Thymus (tissue), 11 donors: ENCODE measurements around the gene SLC6A18. TPM values are rescaled to one million over a fixed set of nuclear protein-coding genes. Genes with fewer than 3 reads are reported as not detected.

ENCODE experiments used
- DNase-seq, 9 donors: peaks; one replicate each; pipeline ENCODE4 v3.0.0-alpha.2; 2013; ENCODE audit warnings: low spot score in 9 of 9, low read depth in 6 of 9, missing footprints in 1 of 9
- H3K27ac ChIP-seq, 2 donors: one replicate each; pipeline ENCODE4 v1.5.1; 2013; ENCODE audit warnings: control low read depth in 1 of 2, low read depth in 1 of 2, low read length in 1 of 2, mild to moderate bottlenecking in 1 of 2, moderate library complexity in 1 of 2
- H3K27me3 ChIP-seq, 2 donors: one replicate each; pipeline ENCODE4 v1.5.1; 2013; ENCODE audit warnings: low read length in 1 of 2; ENCODE audit not compliant: control insufficient read depth in 2 of 2, insufficient read depth in 1 of 2
- H3K36me3 ChIP-seq, 2 donors: one replicate each; pipeline ENCODE4 v1.5.1; 2013; ENCODE audit warnings: low read length in 1 of 2, mild to moderate bottlenecking in 1 of 2, moderate library complexity in 1 of 2; ENCODE audit not compliant: control insufficient read depth in 2 of 2, insufficient read depth in 2 of 2
- H3K4me1 ChIP-seq, 2 donors: one replicate each; pipeline ENCODE4 v1.5.1; 2013; ENCODE audit warnings: low read length in 2 of 2; ENCODE audit not compliant: control insufficient read depth in 2 of 2, insufficient read depth in 2 of 2
- H3K4me3 ChIP-seq, 2 donors: one replicate each; pipeline ENCODE4 v1.5.1; 2013; ENCODE audit warnings: low read length in 2 of 2, control low read depth in 1 of 2, mild to moderate bottlenecking in 1 of 2
- H3K9me3 ChIP-seq, 2 donors: one replicate each; pipeline ENCODE4 v1.5.1; 2013; ENCODE audit warnings: low read length in 1 of 2, mild to moderate bottlenecking in 1 of 2; ENCODE audit not compliant: control insufficient read depth in 2 of 2, insufficient read depth in 1 of 2
- WGBS: extraction: QIAGEN DNeasy Blood & Tissue Kit; methylation state at CpG from one replicate; pipeline ENCODE4 v1.1.7; 2013; 5-methylcytosine and 5-hydroxymethylcytosine counted together
- polyA plus RNA-seq: library from polyadenylated mRNA; stranded (reverse); fragments of 200-250 nt; gene quantifications from one replicate; pipeline ENCODE4 v1.2.3, GENCODE V29; 2013
- total RNA-seq: library from RNA; stranded (reverse); fragments of 120-200 nt; gene quantifications from one replicate; pipeline ENCODE4 v1.2.4, GENCODE V29; 2013
- donor health status: healthy.

Gene SLC6A18
- total and polyA plus RNA-seq, 2 donors = 0.05 TPM; not detected in 1

- Histone ChIP-seq H3K27ac (no peak overlapping the region), H3K9me3 (no peaks in the 10 kb centered on the region), H3K36me3 (no peaks in the 10 kb centered on the region), H3K27me3 (peaks cover 0 to 52% of the 10 kb centered on the region in 2 donors), H3K4me1 (peaks cover 0 to 4% of the 10 kb centered on the region in 2 donors), H3K4me3 (no peak overlapping the region)
- 91% methylated on average over 49 of the region's 49 CpGs for WGBS
- no peak for DNase-seq
These were observed 18.4 kb upstream of the SLC6A18 start for GRCh38 chr5:1206521-1207412.

- DNase-seq = no peak
- Histone ChIP-seq H3K27me3 (peaks cover 0 to 47% of the 10 kb centered on the region in 2 donors), H3K27ac (no peak overlapping the region), H3K36me3 (no peaks in the 10 kb centered on the region), H3K4me3 (no peak overlapping the region), H3K9me3 (no peaks in the 10 kb centered on the region), H3K4me1 (peaks cover 0 to 4% of the 10 kb centered on the region in 2 donors)
- WGBS = 90% methylated on average over 6 of the region's 6 CpGs
These were observed 17.6 kb upstream of the SLC6A18 start for GRCh38 chr5:1207555-1207954.

- peaks cover 0 to 4% of the 10 kb centered on the region in 2 donors for H3K4me1 ChIP-seq
- WGBS = 92% methylated on average over 17 of the region's 17 CpGs
- H3K27ac ChIP-seq = no peak overlapping the region
- peaks cover 0 to 42% of the 10 kb centered on the region in 2 donors for H3K27me3 ChIP-seq
- no peak overlapping the region for H3K4me3 ChIP-seq
- H3K36me3 ChIP-seq = no peaks in the 10 kb centered on the region
- H3K9me3 ChIP-seq = no peaks in the 10 kb centered on the region
- no peak for DNase-seq
These were observed 16.9 kb upstream of the SLC6A18 start for GRCh38 chr5:1208221-1208742.

- WGBS = 94% methylated on average over 24 of the region's 24 CpGs
- H3K27me3 ChIP-seq = peaks cover 0 to 37% of the 10 kb centered on the region in 2 donors
- H3K9me3 ChIP-seq = no peaks in the 10 kb centered on the region
- H3K36me3 ChIP-seq = no peaks in the 10 kb centered on the region
- H3K4me3 ChIP-seq = no peak overlapping the region
- no peak overlapping the region for H3K27ac ChIP-seq
- H3K4me1 ChIP-seq = peaks cover 0 to 4% of the 10 kb centered on the region in 2 donors
- DNase-seq = no peak
These were observed 16.3 kb upstream of the SLC6A18 start for GRCh38 chr5:1208743-1209488.

GRCh38 chr5:1209489-1209852 is 15.7 kb upstream of the SLC6A18 start:
- no peak overlapping the region for H3K4me3 ChIP-seq
- peaks cover 0 to 34% of the 10 kb centered on the region in 2 donors for H3K27me3 ChIP-seq
- DNase-seq = no peak
- no peaks in the 10 kb centered on the region for H3K36me3 ChIP-seq
- H3K4me1 ChIP-seq = peaks cover 0 to 4% of the 10 kb centered on the region in 2 donors
- no peaks in the 10 kb centered on the region for H3K9me3 ChIP-seq
- WGBS = 99% methylated on average over 2 of the region's 2 CpGs
- H3K27ac ChIP-seq = no peak overlapping the region

- Histone ChIP-seq H3K36me3 (no peaks in the 10 kb centered on the region), H3K4me1 (peaks cover 0 to 4% of the 10 kb centered on the region in 2 donors), H3K9me3 (no peaks in the 10 kb centered on the region), H3K27ac (no peak overlapping the region), H3K4me3 (no peak overlapping the region), H3K27me3 (peaks cover 0 to 28% of the 10 kb centered on the region in 2 donors)
- no peak for DNase-seq
- 92% methylated on average over 21 of the region's 21 CpGs for WGBS
These were observed 15.0 kb upstream of the SLC6A18 start for GRCh38 chr5:1209896-1210776.

GRCh38 chr5:1210832-1211251 is 14.3 kb upstream of the SLC6A18 start:
- WGBS = 83% methylated on average over 21 of the region's 21 CpGs
- DNase-seq = no peak
- Histone ChIP-seq H3K4me3 (no peak overlapping the region), H3K9me3 (peaks cover 1 to 7% of the 10 kb centered on the region in 2 donors), H3K27me3 (peaks cover 0 to 22% of the 10 kb centered on the region in 2 donors), H3K4me1 (peaks cover 0 to 4% of the 10 kb centered on the region in 2 donors), H3K27ac (no peak overlapping the region), H3K36me3 (no peaks in the 10 kb centered on the region)

- no peaks in the 10 kb centered on the region for H3K4me1 ChIP-seq
- H3K27me3 ChIP-seq = peaks cover 0 to 14% of the 10 kb centered on the region in 2 donors
- H3K27ac ChIP-seq = no peak overlapping the region
- H3K36me3 ChIP-seq = no peaks in the 10 kb centered on the region
- H3K4me3 ChIP-seq = no peak overlapping the region
- WGBS = 98% methylated on average over 9 of the region's 9 CpGs
- no peak for DNase-seq
- H3K9me3 ChIP-seq = peaks cover 1 to 14% of the 10 kb centered on the region in 2 donors
These were observed 13.5 kb upstream of the SLC6A18 start for GRCh38 chr5:1211701-1212100.
